ENCODE measurements around the gene RAMP1.

Gene RAMP1

GRCh38 chr2:237886685-237887481 lies 27.5 kb downstream of the RAMP1 start:
- Histone ChIP-seq H3K27ac (ENCODE audit: low read depth, low read length) (no peak overlapping the region), H4K20me1 (ENCODE audit: low read depth, low read length) (no peaks in the 10 kb centered on the region), H3K9ac (ENCODE audit: low read length) (no peak overlapping the region), H3K79me2 (ENCODE audit: insufficient read depth, low read length) (no peaks in the 10 kb centered on the region), H3K4me3 (ENCODE audit: insufficient read depth, low read length, poor library complexity, severe bottlenecking) (no peak overlapping the region), H3K9me3 (ENCODE audit: insufficient read depth, low read length) (no peaks in the 10 kb centered on the region), H3K9me2 (replicated peaks; ENCODE audit: insufficient read depth, low read length) (no peaks in the 10 kb centered on the region), H3K27me3 (ENCODE audit: low read length) (no peaks in the 10 kb centered on the region), H3K36me3 (ENCODE audit: low read length) (no peaks in the 10 kb centered on the region), H3K4me2 (ENCODE audit: low read depth, low read length, poor library complexity, severe bottlenecking) (no peak overlapping the region), H2AFZ (ENCODE audit: low read depth, low read length, severe bottlenecking) (no peak overlapping the region), H3F3A (ENCODE audit: insufficient read depth) (no peaks in the 10 kb centered on the region)
- no peak for TF ChIP-seq EZH2phosphoT487 (conservative IDR thresholded peaks at IDR 0.05; ENCODE audit: low read length)
- no peak for TF ChIP-seq CTCF (IDR thresholded peaks at IDR 0.05; ENCODE audit: insufficient read depth, low read length, poor library complexity, severe bottlenecking)

GRCh38 chr2:237888389-237888788 lies 29.0 kb downstream of the RAMP1 start:
- Histone ChIP-seq H3K9ac (ENCODE audit: low read length) (no peak overlapping the region), H3K27ac (ENCODE audit: low read depth, low read length) (no peak overlapping the region), H3K27me3 (ENCODE audit: low read length) (no peaks in the 10 kb centered on the region), H3F3A (ENCODE audit: insufficient read depth) (no peaks in the 10 kb centered on the region), H3K9me3 (ENCODE audit: insufficient read depth, low read length) (no peaks in the 10 kb centered on the region), H3K9me2 (replicated peaks; ENCODE audit: insufficient read depth, low read length) (no peaks in the 10 kb centered on the region), H3K36me3 (ENCODE audit: low read length) (no peaks in the 10 kb centered on the region), H3K4me2 (ENCODE audit: low read depth, low read length, poor library complexity, severe bottlenecking) (no peak overlapping the region), H4K20me1 (ENCODE audit: low read depth, low read length) (no peaks in the 10 kb centered on the region), H2AFZ (ENCODE audit: low read depth, low read length, severe bottlenecking) (no peak overlapping the region), H3K79me2 (ENCODE audit: insufficient read depth, low read length) (no peaks in the 10 kb centered on the region), H3K4me3 (ENCODE audit: insufficient read depth, low read length, poor library complexity, severe bottlenecking) (no peak overlapping the region)
- TF ChIP-seq EZH2phosphoT487 (conservative IDR thresholded peaks at IDR 0.05; ENCODE audit: low read length) (no peak), CTCF (IDR thresholded peaks at IDR 0.05; ENCODE audit: insufficient read depth, low read length, poor library complexity, severe bottlenecking) (no peak)

GRCh38 chr2:237889016-237889415 lies 29.6 kb downstream of the RAMP1 start:
- no peaks in the 10 kb centered on the region for H3K79me2 ChIP-seq (ENCODE audit: insufficient read depth, low read length)
- TF ChIP-seq CTCF (IDR thresholded peaks at IDR 0.05; ENCODE audit: insufficient read depth, low read length, poor library complexity, severe bottlenecking) (no peak), EZH2phosphoT487 (conservative IDR thresholded peaks at IDR 0.05; ENCODE audit: low read length) (no peak)
- no peak overlapping the region for H2AFZ ChIP-seq (ENCODE audit: low read depth, low read length, severe bottlenecking)
- H3K27me3 ChIP-seq (ENCODE audit: low read length): no peaks in the 10 kb centered on the region
- no peak overlapping the region for H3K4me3 ChIP-seq (ENCODE audit: insufficient read depth, low read length, poor library complexity, severe bottlenecking)
- no peaks in the 10 kb centered on the region for H3K36me3 ChIP-seq (ENCODE audit: low read length)
- no peaks in the 10 kb centered on the region for H3K9me2 ChIP-seq (replicated peaks; ENCODE audit: insufficient read depth, low read length)
- H3K9ac ChIP-seq (ENCODE audit: low read length): no peak overlapping the region
- no peaks in the 10 kb centered on the region for H4K20me1 ChIP-seq (ENCODE audit: low read depth, low read length)
- H3F3A ChIP-seq (ENCODE audit: insufficient read depth): no peaks in the 10 kb centered on the region
- no peak overlapping the region for H3K27ac ChIP-seq (ENCODE audit: low read depth, low read length)
- no peak overlapping the region for H3K4me2 ChIP-seq (ENCODE audit: low read depth, low read length, poor library complexity, severe bottlenecking)
- H3K9me3 ChIP-seq (ENCODE audit: insufficient read depth, low read length): no peaks in the 10 kb centered on the region

All from SU-DHL-6 (cell line).